Prostate gland (tissue), 2 donors: ENCODE results near the gene MALAT1.
A peak's percentile ranks its signal among the peaks of the same experiment; 100 is the strongest.

Experiments
- POLR2A ChIP-seq: fragments of 450-650 bp; IDR thresholded peaks from one replicate; pipeline ENCODE4 v1.6.1; 2016; ENCODE audit warnings: antibody characterized with exemption, mild to moderate bottlenecking
- POLR2AphosphoS5 ChIP-seq: sonication (generic); formaldehyde crosslinking; IDR thresholded peaks from one replicate; pipeline ENCODE4 v1.6.1; 2017; ENCODE audit warnings: antibody characterized with exemption
- TF ChIP-seq, protein P1 (sequence below), 4 experiments: fragments of 200-600 bp in 2 of 4; fragments of 450-650 bp in 2 of 4; sonication (generic) in 2 of 4; IDR thresholded peaks; 1 replicate in 3 of 4; 2 replicates in 1 of 4; pipeline ENCODE4 v1.5.1; 2016 to 2019; ENCODE audit warnings: antibody characterized with exemption in 4 of 4, mild to moderate bottlenecking in 2 of 4, moderate library complexity in 2 of 4

GRCh38 chr11:65502555-65503367, 3.9 kb downstream of the MALAT1 start:
- peak; percentile 43 for TF ChIP-seq POLR2A
- TF ChIP-seq, protein P1, sequence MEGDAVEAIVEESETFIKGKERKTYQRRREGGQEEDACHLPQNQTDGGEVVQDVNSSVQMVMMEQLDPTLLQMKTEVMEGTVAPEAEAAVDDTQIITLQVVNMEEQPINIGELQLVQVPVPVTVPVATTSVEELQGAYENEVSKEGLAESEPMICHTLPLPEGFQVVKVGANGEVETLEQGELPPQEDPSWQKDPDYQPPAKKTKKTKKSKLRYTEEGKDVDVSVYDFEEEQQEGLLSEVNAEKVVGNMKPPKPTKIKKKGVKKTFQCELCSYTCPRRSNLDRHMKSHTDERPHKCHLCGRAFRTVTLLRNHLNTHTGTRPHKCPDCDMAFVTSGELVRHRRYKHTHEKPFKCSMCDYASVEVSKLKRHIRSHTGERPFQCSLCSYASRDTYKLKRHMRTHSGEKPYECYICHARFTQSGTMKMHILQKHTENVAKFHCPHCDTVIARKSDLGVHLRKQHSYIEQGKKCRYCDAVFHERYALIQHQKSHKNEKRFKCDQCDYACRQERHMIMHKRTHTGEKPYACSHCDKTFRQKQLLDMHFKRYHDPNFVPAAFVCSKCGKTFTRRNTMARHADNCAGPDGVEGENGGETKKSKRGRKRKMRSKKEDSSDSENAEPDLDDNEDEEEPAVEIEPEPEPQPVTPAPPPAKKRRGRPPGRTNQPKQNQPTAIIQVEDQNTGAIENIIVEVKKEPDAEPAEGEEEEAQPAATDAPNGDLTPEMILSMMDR (IDR thresholded peaks at IDR 0.05): no peak
- TF ChIP-seq POLR2AphosphoS5: peak; percentile 97
